ENCODE data around the gene GTF3C5.

The GTF3C5 gene

DNA sequence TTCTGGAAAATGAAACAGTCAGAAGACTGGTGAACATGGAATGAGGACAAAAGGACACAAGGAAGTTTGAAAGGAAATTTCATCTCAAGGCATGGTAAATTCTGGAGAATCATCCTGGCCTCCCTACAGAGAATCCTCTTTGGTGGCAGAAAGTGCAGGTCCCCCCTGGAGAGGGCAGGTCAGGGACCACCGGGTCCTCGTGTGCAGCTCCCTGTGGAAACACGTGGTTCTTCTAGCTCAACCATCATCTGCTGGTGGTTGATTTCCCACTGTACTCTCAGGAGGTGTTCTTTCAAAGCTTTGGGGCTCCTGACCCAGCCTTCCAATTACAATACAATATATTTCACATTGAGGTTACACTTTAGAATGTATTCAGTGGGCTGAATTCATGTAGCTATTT lies 2.6 kb upstream of the GTF3C5 start:
- Histone ChIP-seq H3K23ac (ENCODE audit: low read length) (no peak overlapping the region), H3K4me1 (ENCODE audit: control insufficient read depth, low read depth, low read length) (no peaks in the 10 kb centered on the region), H4K5ac (ENCODE audit: low read length) (no peak overlapping the region), H3K36me3 (ENCODE audit: control insufficient read depth, insufficient read depth, low read length) (no peaks in the 10 kb centered on the region), H3K79me1 (ENCODE audit: low read length) (peaks cover 6% of the 10 kb centered on the region), H3K27ac (ENCODE audit: low read depth, low read length) (no peak overlapping the region), H3K56ac (ENCODE audit: low read length) (no peak overlapping the region), H2AK5ac (ENCODE audit: low read length) (no peak overlapping the region), H3K4me2 (ENCODE audit: low read length) (no peak overlapping the region), H3K79me2 (ENCODE audit: control insufficient read depth, insufficient read depth, low read length) (peaks cover 20% of the 10 kb centered on the region), H4K8ac (ENCODE audit: low read depth, low read length) (no peak overlapping the region), H3K9ac (ENCODE audit: low read length) (no peak overlapping the region), H3K4me3 (ENCODE audit: low read length) (no peak overlapping the region), H2BK5ac (ENCODE audit: low read length) (no peak overlapping the region), H3K27me3 (ENCODE audit: insufficient read depth, low read length, poor library complexity) (no peaks in the 10 kb centered on the region), H3K4ac (ENCODE audit: low read depth, low read length) (no peak overlapping the region), H2BK120ac (ENCODE audit: low read depth, low read length) (no peak overlapping the region), H2BK15ac (replicated peaks; ENCODE audit: low read depth) (no peak overlapping the region), H3K18ac (ENCODE audit: low read length) (no peak overlapping the region)
- DNase-seq, result no peak
- WGBS (ENCODE audit: extremely low coverage, insufficient coverage, low lambda C conversion rate), result no CpG with 5 or more reads among the region's 3 CpGs

DNA sequence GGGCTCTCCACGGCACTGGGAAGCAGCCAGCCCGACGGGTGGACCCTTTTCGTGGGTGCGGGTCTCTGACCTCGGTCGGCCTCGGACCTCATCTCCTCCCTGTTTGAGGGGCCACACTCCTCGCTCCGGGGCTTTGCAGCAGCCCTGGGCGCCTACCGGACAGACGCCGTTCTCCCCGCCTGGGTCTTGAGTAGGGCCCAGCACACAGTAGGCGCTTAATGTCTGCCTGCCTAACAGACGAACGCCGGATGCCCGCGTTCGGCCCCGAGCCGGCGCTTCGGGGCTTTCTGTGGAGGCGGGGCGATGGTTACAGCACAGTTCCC lies 842 bp upstream of the GTF3C5 start:
- Histone ChIP-seq H3K79me2 (ENCODE audit: control insufficient read depth, insufficient read depth, low read length) (peaks cover 37% of the 10 kb centered on the region), H3K4ac (ENCODE audit: low read depth, low read length) (no peak overlapping the region), H3K23ac (ENCODE audit: low read length) (no peak overlapping the region), H4K5ac (ENCODE audit: low read length) (no peak overlapping the region), H2BK5ac (ENCODE audit: low read length) (no peak overlapping the region), H2BK120ac (ENCODE audit: low read depth, low read length) (no peak overlapping the region), H3K36me3 (ENCODE audit: control insufficient read depth, insufficient read depth, low read length) (no peaks in the 10 kb centered on the region), H3K4me3 (ENCODE audit: low read length) (peak overlapping the region; percentile 29), H2AK5ac (ENCODE audit: low read length) (no peak overlapping the region), H3K9ac (ENCODE audit: low read length) (peak overlapping the region; percentile 68), H4K8ac (ENCODE audit: low read depth, low read length) (peak overlapping the region; percentile 95), H2BK15ac (replicated peaks; ENCODE audit: low read depth) (no peak overlapping the region), H3K27ac (ENCODE audit: low read depth, low read length) (peak overlapping the region; percentile 76), H3K4me2 (ENCODE audit: low read length) (peak overlapping the region; percentile 23), H3K18ac (ENCODE audit: low read length) (peak overlapping the region; percentile 96), H3K79me1 (ENCODE audit: low read length) (peaks cover 21% of the 10 kb centered on the region), H3K27me3 (ENCODE audit: insufficient read depth, low read length, poor library complexity) (no peaks in the 10 kb centered on the region), H3K4me1 (ENCODE audit: control insufficient read depth, low read depth, low read length) (no peaks in the 10 kb centered on the region), H3K56ac (ENCODE audit: low read length) (peak overlapping the region; percentile 87)
- no CpG with 5 or more reads among the region's 28 CpGs for WGBS (ENCODE audit: extremely low coverage, insufficient coverage, low lambda C conversion rate)
- no peak for DNase-seq

DNA sequence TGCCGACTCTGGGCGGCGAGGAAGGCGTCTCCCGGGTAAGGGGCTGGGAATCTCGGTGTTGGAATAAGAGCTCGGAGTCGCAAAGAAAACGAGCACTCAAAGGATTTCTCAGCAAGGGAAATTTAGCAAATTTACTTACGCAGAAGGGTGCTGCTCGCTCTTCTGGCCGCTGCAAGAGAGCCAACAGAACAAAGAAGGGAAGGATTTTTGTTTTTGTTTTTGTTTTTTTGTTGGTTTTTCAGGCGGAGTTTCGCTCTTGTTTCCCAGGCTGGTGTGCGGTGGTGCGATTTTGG lies 279 bp downstream of the GTF3C5 start:
- WGBS (ENCODE audit: extremely low coverage, insufficient coverage, low lambda C conversion rate), result no CpG with 5 or more reads among the region's 16 CpGs
- Histone ChIP-seq H3K4ac (ENCODE audit: low read depth, low read length) (no peak overlapping the region), H4K5ac (ENCODE audit: low read length) (no peak overlapping the region), H3K36me3 (ENCODE audit: control insufficient read depth, insufficient read depth, low read length) (no peaks in the 10 kb centered on the region), H3K79me2 (ENCODE audit: control insufficient read depth, insufficient read depth, low read length) (peaks cover 45% of the 10 kb centered on the region), H4K8ac (ENCODE audit: low read depth, low read length) (peak overlapping the region; percentile 7), H3K9ac (ENCODE audit: low read length) (peak overlapping the region; percentile 82), H3K27ac (ENCODE audit: low read depth, low read length) (no peak overlapping the region), H3K56ac (ENCODE audit: low read length) (peak overlapping the region; percentile 98), H3K23ac (ENCODE audit: low read length) (no peak overlapping the region), H3K27me3 (ENCODE audit: insufficient read depth, low read length, poor library complexity) (no peaks in the 10 kb centered on the region), H3K4me3 (ENCODE audit: low read length) (peak overlapping the region; percentile 92), H3K4me2 (ENCODE audit: low read length) (peak overlapping the region; percentile 28), H3K18ac (ENCODE audit: low read length) (peak overlapping the region; percentile 82), H2AK5ac (ENCODE audit: low read length) (no peak overlapping the region), H2BK120ac (ENCODE audit: low read depth, low read length) (no peak overlapping the region), H2BK15ac (replicated peaks; ENCODE audit: low read depth) (no peak overlapping the region), H2BK5ac (ENCODE audit: low read length) (no peak overlapping the region), H3K4me1 (ENCODE audit: control insufficient read depth, low read depth, low read length) (no peaks in the 10 kb centered on the region), H3K79me1 (ENCODE audit: low read length) (peaks cover 25% of the 10 kb centered on the region)
- DNase-seq, result no peak

DNA sequence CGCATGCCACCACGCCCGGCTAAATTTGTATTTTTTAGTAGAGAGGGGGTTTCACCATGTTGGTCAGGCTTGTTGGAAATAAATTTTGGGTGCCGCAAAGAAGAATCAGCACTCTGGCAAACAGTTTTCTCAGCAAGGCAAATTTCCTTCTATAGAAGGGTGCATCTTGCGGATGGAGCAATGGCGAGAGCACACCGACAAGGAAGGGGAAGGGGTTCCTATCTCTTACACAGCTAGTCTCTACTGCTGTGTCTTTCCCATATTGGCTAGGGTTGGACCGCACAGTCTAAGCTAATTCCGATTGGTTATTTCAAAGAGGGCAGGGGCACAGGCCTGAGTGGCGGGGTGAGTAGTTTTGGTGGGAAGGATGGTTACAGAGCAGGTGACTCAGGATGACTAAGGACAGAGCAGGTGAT lies 707 bp downstream of the GTF3C5 start:
- H2AK5ac ChIP-seq (ENCODE audit: low read length), result no peak overlapping the region
- H3K79me2 ChIP-seq (ENCODE audit: control insufficient read depth, insufficient read depth, low read length), result peaks cover 45% of the 10 kb centered on the region
- peaks cover 26% of the 10 kb centered on the region for H3K79me1 ChIP-seq (ENCODE audit: low read length)
- H3K27me3 ChIP-seq (ENCODE audit: insufficient read depth, low read length, poor library complexity), result no peaks in the 10 kb centered on the region
- H3K23ac ChIP-seq (ENCODE audit: low read length), result no peak overlapping the region
- no peak overlapping the region for H3K4ac ChIP-seq (ENCODE audit: low read depth, low read length)
- peak overlapping the region; percentile 82 for H3K9ac ChIP-seq (ENCODE audit: low read length)
- H2BK15ac ChIP-seq (replicated peaks; ENCODE audit: low read depth), result no peak overlapping the region
- H4K8ac ChIP-seq (ENCODE audit: low read depth, low read length), result no peak overlapping the region
- H3K4me2 ChIP-seq (ENCODE audit: low read length), result peak overlapping the region; percentile 28
- H3K18ac ChIP-seq (ENCODE audit: low read length), result no peak overlapping the region
- WGBS (ENCODE audit: extremely low coverage, insufficient coverage, low lambda C conversion rate), result no CpG with 5 or more reads among the region's 10 CpGs
- H2BK5ac ChIP-seq (ENCODE audit: low read length), result no peak overlapping the region
- H3K4me1 ChIP-seq (ENCODE audit: control insufficient read depth, low read depth, low read length), result no peaks in the 10 kb centered on the region
- peak; percentile 25 for DNase-seq
- peak overlapping the region; percentile 92 for H3K4me3 ChIP-seq (ENCODE audit: low read length)
- no peaks in the 10 kb centered on the region for H3K36me3 ChIP-seq (ENCODE audit: control insufficient read depth, insufficient read depth, low read length)
- H2BK120ac ChIP-seq (ENCODE audit: low read depth, low read length), result no peak overlapping the region
- peak overlapping the region; percentile 98 for H3K56ac ChIP-seq (ENCODE audit: low read length)
- no peak overlapping the region for H3K27ac ChIP-seq (ENCODE audit: low read depth, low read length)
- H4K5ac ChIP-seq (ENCODE audit: low read length), result no peak overlapping the region

DNA sequence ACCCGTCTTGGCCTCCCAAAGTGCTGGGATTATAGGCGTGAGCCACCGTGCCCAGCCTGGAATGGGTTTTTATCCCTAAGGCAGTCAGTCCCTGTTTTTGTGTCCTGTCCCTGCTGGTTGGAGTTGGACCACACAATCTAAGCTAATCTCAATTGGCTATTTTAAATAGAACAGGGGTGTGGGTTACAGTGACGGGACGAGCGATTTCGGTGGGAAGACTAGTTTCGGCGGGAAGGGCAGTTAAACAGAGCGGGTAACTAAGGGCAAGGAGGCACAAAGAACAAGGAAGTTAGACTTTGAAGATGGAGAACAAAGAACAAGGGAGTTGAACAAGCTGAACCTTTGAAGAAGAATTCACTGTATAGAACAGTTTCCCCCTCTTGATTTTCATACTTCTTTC lies 1.4 kb downstream of the GTF3C5 start:
- Histone ChIP-seq H4K8ac (ENCODE audit: low read depth, low read length) (no peak overlapping the region), H2BK120ac (ENCODE audit: low read depth, low read length) (no peak overlapping the region), H3K18ac (ENCODE audit: low read length) (no peak overlapping the region), H3K56ac (ENCODE audit: low read length) (no peak overlapping the region), H3K27me3 (ENCODE audit: insufficient read depth, low read length, poor library complexity) (no peaks in the 10 kb centered on the region), H2AK5ac (ENCODE audit: low read length) (no peak overlapping the region), H3K9ac (ENCODE audit: low read length) (no peak overlapping the region), H3K79me2 (ENCODE audit: control insufficient read depth, insufficient read depth, low read length) (peaks cover 52% of the 10 kb centered on the region), H3K79me1 (ENCODE audit: low read length) (peaks cover 32% of the 10 kb centered on the region), H3K36me3 (ENCODE audit: control insufficient read depth, insufficient read depth, low read length) (no peaks in the 10 kb centered on the region), H4K5ac (ENCODE audit: low read length) (no peak overlapping the region), H3K4me2 (ENCODE audit: low read length) (no peak overlapping the region), H2BK15ac (replicated peaks; ENCODE audit: low read depth) (no peak overlapping the region), H3K4me3 (ENCODE audit: low read length) (no peak overlapping the region), H2BK5ac (ENCODE audit: low read length) (no peak overlapping the region), H3K4me1 (ENCODE audit: control insufficient read depth, low read depth, low read length) (no peaks in the 10 kb centered on the region), H3K27ac (ENCODE audit: low read depth, low read length) (no peak overlapping the region), H3K23ac (ENCODE audit: low read length) (no peak overlapping the region), H3K4ac (ENCODE audit: low read depth, low read length) (no peak overlapping the region)
- WGBS (ENCODE audit: extremely low coverage, insufficient coverage, low lambda C conversion rate), result no CpG with 5 or more reads among the region's 10 CpGs
- no peak for DNase-seq

DNA sequence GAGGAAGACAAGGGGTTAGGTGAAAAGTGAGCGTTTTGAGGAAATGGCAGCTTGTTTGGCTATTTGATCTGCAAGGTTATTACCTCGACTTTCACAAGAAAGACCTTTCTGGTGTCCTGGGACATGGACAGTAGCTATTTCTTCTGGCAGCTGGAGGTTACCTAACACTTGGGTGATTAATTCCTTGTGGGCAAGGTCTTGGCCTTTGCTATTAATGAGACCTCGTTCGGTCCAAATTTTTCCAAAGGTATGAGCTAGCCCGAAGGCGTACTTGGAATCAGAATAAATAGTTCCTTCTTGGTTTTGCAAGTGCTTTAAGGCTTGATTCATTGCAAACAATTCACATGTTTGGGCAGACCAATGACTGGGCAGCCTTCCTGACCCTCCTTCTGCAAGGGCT lies 4.9 kb downstream of the GTF3C5 start:
- Histone ChIP-seq H2BK5ac (ENCODE audit: low read length) (no peak overlapping the region), H3K79me2 (ENCODE audit: control insufficient read depth, insufficient read depth, low read length) (peaks cover 60% of the 10 kb centered on the region), H3K9ac (ENCODE audit: low read length) (no peak overlapping the region), H4K5ac (ENCODE audit: low read length) (no peak overlapping the region), H3K23ac (ENCODE audit: low read length) (no peak overlapping the region), H3K27ac (ENCODE audit: low read depth, low read length) (no peak overlapping the region), H3K56ac (ENCODE audit: low read length) (no peak overlapping the region), H2BK15ac (replicated peaks; ENCODE audit: low read depth) (no peak overlapping the region), H3K27me3 (ENCODE audit: insufficient read depth, low read length, poor library complexity) (no peaks in the 10 kb centered on the region), H3K4me1 (ENCODE audit: control insufficient read depth, low read depth, low read length) (no peaks in the 10 kb centered on the region), H2BK120ac (ENCODE audit: low read depth, low read length) (no peak overlapping the region), H3K18ac (ENCODE audit: low read length) (no peak overlapping the region), H2AK5ac (ENCODE audit: low read length) (no peak overlapping the region), H3K4me3 (ENCODE audit: low read length) (no peak overlapping the region), H3K79me1 (ENCODE audit: low read length) (peaks cover 41% of the 10 kb centered on the region), H4K8ac (ENCODE audit: low read depth, low read length) (no peak overlapping the region), H3K4me2 (ENCODE audit: low read length) (no peak overlapping the region), H3K36me3 (ENCODE audit: control insufficient read depth, insufficient read depth, low read length) (no peaks in the 10 kb centered on the region), H3K4ac (ENCODE audit: low read depth, low read length) (no peak overlapping the region)
- DNase-seq, result no peak
- WGBS (ENCODE audit: extremely low coverage, insufficient coverage, low lambda C conversion rate), result no CpG with 5 or more reads among the region's 6 CpGs

Measured in mesendoderm (in vitro differentiated cells).